ENCODE measurements around the gene TAF11L14.
"Not testable (repeated sequence)": the region's sequence is repeated elsewhere in the genome, so short reads cannot be mapped to it uniquely, and the experiment has no call there.

Gene TAF11L14

DNA sequence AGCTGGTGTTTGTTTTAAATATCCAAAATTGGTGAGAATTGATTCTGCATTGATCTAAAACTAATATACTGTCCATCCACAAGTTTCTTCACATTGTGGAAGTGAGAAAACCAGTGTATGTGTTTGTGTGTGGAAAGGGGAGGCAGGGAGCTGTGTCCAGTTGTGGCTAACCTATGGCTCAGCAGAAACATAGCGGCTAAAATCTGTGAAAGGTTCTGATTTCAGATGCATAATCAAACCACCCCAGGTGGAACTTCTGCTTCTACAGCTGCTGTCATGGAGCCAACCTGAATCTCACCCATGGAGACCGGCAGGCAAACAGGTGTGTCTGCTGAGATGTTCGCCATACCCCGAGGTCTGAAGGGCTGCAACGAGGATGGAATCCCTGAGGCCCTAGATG is at the start of gene TAF11L14:
Gene TAF11L14, plus strand, starts transcription at position 301 of the 400 bp plus-strand sequence.
- in situ Hi-C loops (cut with MboI; ENCODE audit: low sequenced_read_pairs): no loop called here

DNA sequence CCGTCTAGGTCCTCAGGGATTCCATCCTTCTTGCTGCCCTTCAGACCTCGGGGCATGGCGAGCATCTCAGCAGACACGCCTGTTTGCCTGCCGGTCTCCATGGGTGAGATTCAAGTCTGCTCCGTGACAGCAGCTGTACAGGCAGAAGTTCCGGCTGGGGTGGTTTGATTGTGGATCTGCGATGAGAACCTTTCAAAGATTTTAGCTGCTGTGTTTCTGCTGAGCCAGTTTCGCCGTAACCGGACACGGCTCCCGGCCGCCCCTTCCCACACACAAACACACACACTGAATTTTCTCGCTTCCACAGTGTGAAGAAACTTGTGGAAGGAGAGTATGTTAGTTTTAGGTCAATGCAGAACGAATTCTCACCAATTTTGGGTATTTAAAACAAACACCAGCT is 48.6 kb upstream of the TAF11L14 start, which contains the start of gene TAF11L7:
Gene TAF11L7, minus strand, starts transcription at position 101 of the 400 bp plus-strand sequence.
- in situ Hi-C loops (cut with MboI; ENCODE audit: low sequenced_read_pairs): not testable (repeated sequence)

DNA sequence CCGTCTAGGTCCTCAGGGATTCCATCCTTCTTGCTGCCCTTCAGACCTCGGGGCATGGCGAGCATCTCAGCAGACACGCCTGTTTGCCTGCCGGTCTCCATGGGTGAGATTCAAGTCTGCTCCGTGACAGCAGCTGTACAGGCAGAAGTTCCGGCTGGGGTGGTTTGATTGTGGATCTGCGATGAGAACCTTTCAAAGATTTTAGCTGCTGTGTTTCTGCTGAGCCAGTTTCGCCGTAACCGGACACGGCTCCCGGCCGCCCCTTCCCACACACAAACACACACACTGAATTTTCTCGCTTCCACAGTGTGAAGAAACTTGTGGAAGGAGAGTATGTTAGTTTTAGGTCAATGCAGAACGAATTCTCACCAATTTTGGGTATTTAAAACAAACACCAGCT is 43.4 kb upstream of the TAF11L14 start, which contains the start of gene TAF11L8:
Gene TAF11L8, minus strand, starts transcription at position 101 of the 400 bp plus-strand sequence.
- in situ Hi-C loops (cut with MboI; ENCODE audit: low sequenced_read_pairs): not testable (repeated sequence)

DNA sequence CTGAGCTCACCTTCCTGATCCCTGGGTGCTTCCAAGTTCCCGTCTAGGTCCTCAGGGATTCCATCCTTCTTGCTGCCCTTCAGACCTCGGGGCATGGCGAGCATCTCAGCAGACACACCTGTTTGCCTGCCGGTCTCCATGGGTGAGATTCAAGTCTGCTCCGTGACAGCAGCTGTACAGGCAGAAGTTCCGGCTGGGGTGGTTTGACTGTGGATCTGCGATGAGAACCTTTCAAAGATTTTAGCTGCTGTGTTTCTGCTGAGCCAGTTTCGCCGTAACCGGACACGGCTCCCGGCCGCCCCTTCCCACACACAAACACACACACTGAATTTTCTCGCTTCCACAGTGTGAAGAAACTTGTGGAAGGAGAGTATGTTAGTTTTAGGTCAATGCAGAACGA is 40.0 kb upstream of the TAF11L14 start, which contains the start of gene TAF11L9:
Gene TAF11L9, minus strand, starts transcription at position 140 of the 400 bp plus-strand sequence.
- in situ Hi-C loops (cut with MboI; ENCODE audit: low sequenced_read_pairs): not testable (repeated sequence)

DNA sequence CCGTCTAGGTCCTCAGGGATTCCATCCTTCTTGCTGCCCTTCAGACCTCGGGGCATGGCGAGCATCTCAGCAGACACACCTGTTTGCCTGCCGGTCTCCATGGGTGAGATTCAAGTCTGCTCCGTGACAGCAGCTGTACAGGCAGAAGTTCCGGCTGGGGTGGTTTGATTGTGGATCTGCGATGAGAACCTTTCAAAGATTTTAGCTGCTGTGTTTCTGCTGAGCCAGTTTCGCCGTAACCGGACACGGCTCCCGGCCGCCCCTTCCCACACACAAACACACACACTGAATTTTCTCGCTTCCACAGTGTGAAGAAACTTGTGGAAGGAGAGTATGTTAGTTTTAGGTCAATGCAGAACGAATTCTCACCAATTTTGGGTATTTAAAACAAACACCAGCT is 36.5 kb upstream of the TAF11L14 start, which contains the start of gene TAF11L10:
Gene TAF11L10, minus strand, starts transcription at position 101 of the 400 bp plus-strand sequence.
- in situ Hi-C loops (cut with MboI; ENCODE audit: low sequenced_read_pairs): not testable (repeated sequence)

DNA sequence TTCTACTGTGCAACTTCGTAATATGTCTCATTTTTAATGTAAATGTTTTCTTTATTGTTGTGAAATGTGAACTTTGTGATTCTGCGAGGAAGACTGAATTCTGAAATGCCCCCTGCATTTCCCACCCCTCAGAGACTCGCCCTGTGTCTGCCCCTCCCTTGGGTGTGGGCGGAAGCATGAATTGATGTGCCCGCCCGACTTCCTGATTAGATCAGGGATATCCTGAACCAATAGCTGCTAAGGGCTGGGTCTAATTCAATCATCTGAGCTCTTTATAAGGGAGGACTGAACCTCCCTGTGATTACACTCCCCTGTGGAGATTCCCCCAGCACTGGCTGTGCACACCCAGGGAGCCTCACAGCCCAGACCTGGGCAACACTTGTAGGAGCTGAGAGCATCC is 30.4 kb upstream of the TAF11L14 start, which contains the start of gene TAF11L11:
Gene TAF11L11, plus strand, starts transcription at position 304 of the 400 bp plus-strand sequence.
- in situ Hi-C loops (cut with MboI; ENCODE audit: low sequenced_read_pairs): not testable (repeated sequence)

DNA sequence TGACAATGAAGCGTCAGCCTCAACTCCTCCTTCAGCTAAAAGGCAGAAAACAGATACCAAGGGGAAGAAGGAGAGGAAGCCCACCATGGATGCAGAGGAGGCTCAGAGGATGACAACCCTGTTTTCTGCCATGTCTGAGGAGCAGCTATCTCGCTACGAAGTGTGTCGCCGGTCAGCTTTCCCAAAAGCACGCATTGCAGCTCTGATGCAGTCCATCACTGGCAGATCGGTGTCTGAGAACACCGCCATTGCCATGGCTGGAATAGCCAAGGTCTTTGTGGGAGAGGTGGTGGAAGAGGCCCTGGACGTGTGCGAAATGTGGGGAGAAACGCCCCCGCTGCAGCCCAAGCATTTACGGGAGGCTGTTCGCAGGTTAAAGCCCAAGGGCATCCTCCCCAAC is 29.3 kb upstream of the TAF11L14 start:
- in situ Hi-C loops (cut with MboI; ENCODE audit: low sequenced_read_pairs): no loop called here

DNA sequence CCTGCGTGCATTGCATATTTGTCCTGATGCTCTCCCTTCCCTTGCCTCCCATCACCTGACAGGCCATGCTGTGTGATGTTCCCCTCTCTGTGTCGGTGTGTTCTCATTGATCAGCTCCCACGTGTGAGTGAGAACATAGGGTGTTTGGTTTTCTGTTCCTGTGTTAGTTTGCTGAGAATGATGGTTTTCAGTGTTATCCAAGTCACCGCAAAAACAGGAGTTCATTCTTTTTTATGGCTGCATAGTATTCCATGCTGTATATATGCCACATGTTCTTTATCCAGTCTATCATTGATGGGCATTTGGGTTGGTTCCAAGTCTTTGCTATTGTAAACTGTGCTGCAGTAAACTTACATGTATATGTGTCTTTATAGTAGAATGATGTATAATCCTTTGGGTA is 26.8 kb upstream of the TAF11L14 start:
- in situ Hi-C loops (cut with MboI; ENCODE audit: low sequenced_read_pairs): not testable (repeated sequence)

DNA sequence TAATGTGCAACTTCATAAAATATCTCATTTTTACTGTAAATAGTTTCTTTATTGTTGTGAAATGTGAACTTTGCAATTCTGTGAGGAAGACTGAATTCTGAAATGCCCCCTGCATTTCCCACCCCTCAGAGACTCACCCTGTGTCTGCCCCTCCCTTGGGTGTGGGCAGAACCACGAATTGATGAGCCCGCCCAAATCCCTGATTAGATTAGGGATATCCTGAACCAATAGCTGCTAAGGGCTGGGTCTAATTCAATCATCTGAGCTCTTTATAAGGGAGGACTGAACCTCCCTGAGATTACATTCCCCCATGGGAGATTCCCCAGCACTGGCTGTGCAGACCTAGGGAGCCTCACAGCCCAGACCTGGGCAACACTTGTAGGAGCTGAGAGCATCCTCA is 24.2 kb upstream of the TAF11L14 start, which contains the start of gene TAF11L12:
Gene TAF11L12, plus strand, starts transcription at position 301 of the 400 bp plus-strand sequence.
- in situ Hi-C loops (cut with MboI; ENCODE audit: low sequenced_read_pairs): not testable (repeated sequence)

DNA sequence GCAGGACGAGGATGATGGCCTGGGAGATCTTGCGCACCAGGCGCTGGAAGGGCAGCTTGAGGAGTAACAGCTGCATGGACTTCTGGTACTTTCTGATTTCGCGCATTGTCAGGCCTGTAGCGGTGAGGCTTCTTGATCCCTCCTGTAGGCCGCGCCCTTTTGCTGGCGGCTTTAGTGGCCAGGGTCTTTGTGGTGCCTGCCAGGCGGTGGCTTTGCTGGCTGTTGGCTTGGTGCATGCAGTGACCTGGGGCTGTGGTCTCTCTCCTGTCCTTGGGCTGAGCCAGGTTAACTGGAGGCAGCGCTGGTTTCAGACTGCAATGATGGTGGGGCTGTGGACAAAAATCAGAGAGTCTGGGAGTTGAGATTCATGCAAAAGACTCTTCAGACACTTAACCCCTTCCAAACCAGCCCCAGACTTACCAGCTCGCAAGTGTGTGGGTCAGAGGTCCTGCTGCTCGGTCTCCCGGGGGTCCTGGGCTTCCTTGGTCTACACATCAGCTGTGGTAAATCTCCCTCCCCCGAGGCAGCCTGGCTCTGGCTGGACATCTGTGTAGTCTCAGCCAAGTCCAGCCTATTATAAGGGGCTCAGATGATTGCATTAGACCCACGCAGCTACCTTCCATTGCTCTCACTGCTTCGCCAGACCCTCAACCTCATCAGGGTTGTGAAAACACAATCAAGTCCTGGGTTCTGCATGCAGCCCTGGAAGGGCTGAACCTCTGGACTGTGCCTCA is 19.2 kb upstream of the TAF11L14 start:
- in situ Hi-C loops (cut with MboI; ENCODE audit: low sequenced_read_pairs): no loop called here

DNA sequence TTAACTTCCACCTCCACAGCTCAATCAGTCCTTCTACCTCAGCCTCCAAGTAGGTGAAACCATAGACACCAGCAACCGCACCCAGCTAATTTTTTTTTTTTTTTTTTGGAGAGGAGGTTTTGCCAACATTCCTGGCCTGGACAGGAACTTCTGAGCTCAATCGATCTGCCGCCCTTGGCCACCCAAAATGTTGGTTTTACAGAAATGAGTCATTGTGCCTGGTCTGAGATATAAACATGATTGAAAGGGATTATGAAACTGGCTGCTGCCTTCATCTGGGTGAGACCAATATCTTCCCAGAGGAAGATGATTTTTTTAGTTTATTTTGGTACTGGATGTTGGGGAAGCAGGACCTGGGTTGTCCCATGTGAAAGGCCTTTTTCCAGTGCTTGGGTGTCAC is 14.9 kb upstream of the TAF11L14 start:
- in situ Hi-C loops (cut with MboI; ENCODE audit: low sequenced_read_pairs): no loop called here

DNA sequence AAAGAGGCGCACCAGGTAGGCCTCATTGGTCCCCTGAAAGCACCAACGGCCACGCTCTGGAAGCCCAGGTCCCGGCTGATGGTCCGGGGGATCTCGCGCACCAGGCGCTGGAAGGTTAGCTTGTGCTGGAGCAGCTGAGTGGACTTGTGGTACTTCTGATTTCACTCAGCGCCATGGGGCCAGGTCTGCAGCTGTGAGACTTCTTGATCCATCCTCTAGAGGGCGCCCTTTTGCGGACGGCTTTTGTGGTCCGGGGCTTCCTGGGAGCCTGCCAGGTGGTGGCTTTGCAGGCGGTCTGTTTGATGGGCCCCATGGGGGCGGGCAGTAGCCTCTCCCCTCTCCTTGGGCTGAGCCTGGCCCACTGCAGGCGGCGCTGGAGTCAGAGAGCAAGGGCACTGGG is 13.6 kb upstream of the TAF11L14 start:
- in situ Hi-C loops (cut with MboI; ENCODE audit: low sequenced_read_pairs): no loop called here

DNA sequence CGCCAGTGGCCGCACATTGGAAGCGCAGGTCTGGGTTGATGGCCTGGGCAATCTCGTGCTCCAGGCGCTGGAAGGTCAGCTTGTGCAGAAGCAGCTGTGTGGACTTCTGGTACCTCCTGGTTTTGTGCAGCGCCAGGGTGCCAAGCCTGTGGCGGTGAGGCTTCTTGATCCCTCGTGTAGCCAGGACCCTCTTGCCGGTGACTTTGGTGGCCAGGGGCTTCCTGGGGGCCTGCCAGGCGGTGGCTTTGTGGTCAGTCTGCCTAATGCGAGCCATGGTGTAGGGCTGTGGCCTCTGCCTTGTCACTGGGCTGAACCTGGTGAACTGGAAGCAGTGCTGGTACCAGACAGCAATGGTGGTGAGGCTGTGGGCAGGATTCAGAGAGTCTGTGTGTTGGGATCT is 8.6 kb upstream of the TAF11L14 start:
- in situ Hi-C loops (cut with MboI; ENCODE audit: low sequenced_read_pairs): no loop called here

DNA sequence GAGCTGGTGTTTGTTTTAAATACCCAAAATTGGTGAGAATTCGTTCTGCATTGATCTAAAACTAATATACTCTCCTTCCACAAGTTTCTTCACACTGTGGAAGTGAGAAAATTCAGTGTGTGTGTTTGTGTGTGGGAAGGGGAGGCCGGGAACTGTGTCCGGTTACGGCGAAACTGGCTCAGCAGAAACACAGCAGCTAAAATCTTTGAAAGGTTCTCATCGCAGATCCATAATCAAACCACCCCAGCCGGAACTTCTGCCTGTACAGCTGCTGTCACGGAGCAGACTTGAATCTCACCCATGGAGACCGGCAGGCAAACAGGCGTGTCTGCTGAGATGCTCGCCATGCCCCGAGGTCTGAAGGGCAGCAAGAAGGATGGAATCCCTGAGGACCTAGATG is 2.5 kb upstream of the TAF11L14 start, which contains the start of gene TAF11L13:
Gene TAF11L13, plus strand, starts transcription at position 301 of the 400 bp plus-strand sequence.
- in situ Hi-C loops (cut with MboI; ENCODE audit: low sequenced_read_pairs): not testable (repeated sequence)

DNA sequence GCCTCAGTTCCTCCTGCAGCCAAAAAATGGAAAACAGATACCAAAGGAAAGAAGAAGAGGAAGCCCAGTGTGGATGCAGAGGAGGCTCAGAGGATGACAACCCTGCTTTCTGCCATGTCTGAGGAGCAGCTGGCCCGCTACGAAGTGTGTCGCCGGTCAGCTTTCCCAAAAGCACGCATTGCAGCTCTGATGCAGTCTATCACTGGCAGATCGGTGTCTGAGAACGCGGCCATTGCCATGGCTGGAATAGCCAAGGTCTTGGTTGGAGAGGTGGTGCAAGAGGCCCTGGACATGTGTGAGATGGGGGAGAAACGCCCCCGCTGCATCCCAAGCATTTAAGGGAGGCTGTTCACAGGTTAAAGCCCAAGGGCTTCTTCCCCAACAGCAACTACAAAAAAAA is 15.0 kb downstream of the TAF11L14 start:
- in situ Hi-C loops (cut with MboI; ENCODE audit: low sequenced_read_pairs): not testable (repeated sequence)

DNA sequence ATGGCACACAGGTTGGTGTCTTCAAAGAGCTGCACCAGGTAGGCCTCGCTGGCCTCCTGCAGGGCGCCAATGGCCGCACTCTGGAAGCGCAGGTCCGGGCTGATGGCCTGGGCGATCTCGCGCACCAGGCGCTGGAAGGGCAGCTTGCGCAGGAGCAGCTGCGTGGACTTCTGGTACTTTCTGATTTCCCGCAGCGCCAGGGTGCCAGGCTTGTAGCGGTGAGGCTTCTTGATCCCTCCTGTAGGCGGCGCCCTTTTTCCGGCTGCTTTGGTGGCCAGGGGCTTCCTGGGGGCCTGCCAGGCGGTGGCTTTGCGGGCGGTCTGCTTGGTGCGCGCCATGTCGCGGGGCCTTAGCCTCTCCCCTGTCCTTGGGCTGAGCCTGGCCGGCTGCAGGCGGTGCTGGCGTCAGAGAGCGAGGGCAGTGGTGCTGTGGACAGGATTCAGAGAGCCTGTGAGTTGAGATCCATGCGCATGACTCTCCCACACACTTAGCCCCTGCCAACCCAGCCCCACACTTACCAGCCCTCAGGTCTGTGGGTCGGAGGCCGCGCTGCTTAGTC is 21.0 kb downstream of the TAF11L14 start:
- in situ Hi-C loops (cut with MboI; ENCODE audit: low sequenced_read_pairs): not testable (repeated sequence)

DNA sequence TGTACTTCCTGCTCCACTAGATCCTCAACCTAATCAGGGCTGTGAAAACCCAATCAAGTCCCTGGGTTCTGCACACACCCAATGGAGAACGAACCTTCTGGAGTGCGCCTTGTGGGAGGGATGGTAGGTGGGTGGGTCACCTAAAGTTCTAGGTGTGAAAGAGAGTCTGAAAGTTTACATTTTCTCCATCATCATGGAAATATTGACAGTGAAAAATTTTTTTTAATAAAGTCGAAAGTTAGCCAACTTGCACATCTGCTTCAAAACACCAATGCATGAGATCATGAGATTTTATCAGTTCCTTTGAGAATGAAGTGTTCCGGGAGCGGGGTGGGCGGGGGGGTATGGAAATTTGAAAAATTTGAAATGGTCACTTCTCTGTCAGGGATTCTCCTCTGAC is 21.7 kb downstream of the TAF11L14 start:
- in situ Hi-C loops (cut with MboI; ENCODE audit: low sequenced_read_pairs): no loop called here

DNA sequence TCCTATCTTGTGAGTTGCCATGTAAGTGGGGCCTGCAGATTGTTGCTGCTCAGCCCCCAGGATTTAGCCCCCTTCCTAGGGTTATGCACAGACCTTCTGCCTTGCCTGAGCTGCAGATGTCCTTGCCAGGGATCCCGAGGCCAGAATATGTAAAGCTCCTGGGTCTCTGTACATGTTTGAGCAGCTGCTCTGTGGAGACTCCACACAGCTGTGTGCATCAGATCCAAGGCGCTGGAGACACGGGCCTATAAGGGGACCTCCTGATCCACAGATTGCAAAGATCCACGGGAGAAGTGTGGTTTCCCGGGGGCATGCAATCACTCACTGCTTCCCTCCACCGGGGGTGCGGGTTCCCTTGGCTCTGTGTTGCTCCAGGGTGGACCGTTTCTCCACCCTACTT is 28.9 kb downstream of the TAF11L14 start:
- in situ Hi-C loops (cut with MboI; ENCODE audit: low sequenced_read_pairs): no loop called here

DNA sequence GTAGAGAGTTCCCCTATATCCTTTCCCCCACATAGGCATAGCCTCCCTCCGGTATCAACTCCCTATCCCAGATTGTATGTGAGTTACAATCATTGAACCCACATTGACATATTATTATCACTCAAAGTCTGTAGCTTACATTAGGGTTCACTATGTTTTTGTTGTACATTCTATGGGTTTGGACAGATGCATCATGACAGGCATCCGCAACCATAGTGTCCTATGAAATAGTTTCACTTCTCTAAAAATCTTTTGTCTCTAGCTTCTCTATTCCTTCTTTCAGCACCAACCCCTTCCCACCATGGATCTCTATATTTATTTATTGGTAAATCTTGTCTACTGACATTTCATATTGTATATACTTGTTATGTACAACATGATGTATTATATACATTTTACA is 31.6 kb downstream of the TAF11L14 start:
- in situ Hi-C loops (cut with MboI; ENCODE audit: low sequenced_read_pairs): no loop called here

DNA sequence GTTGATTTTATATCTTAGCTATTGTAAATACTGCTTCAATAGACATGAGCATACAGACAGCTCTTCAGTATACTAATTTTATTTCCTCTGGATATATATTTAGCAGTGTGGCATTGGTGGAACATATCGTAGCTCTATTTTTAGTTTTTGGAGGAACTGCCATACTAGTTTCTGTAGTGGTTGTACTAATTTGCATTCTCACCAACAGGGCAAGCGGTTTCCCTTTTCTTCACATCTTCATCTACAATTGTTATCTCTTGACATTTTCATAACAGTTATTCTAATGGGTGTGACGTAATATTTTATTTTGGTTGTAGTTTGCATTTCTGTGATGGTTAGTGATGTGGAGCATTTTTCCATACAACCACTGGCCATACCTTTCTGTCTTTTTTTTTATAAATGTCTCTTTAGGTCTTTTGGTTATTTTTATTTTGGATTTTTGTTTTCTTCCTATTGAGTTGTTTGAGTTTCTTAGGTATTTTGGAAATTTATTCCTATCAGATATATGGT is 32.5 kb downstream of the TAF11L14 start:
- in situ Hi-C loops (cut with MboI; ENCODE audit: low sequenced_read_pairs): no loop called here

DNA sequence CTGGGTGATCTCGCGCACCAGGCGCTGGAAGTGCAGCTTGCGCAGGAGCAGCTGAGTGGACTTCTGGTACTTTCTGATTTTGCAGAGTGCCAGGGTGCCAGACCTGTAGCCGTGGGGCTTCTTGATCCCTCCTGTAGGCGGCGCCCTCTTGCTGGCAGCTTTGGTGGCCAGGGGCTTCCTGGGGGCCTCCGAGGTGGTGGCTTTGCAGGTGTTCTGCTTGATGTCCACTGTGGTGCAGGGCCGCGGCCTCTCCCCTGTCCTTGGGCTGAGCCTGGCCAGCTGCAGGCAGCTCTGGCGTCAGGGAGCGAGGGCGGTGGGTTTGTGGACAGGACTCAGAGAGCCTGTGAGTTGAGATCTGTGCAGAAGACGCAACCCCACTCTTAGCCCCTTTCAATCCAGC is 36.1 kb downstream of the TAF11L14 start:
- in situ Hi-C loops (cut with MboI; ENCODE audit: low sequenced_read_pairs): no loop called here

Measured in hTERT RPE-1 (cell line).